ENCODE measurements around the gene STK39. TPM values are rescaled to one million over a fixed set of nuclear protein-coding genes. Genes with fewer than 3 reads are reported as not detected.

The STK39 gene
- total RNA-seq, 1 experiment from 2014 or later = 22.1 TPM

- Histone ChIP-seq H4K8ac (replicated peaks; ENCODE audit: insufficient read length, low read depth, low read length) (no peak overlapping the region), H3K23ac (ENCODE audit: insufficient read length, low read depth, low read length) (no peak overlapping the region), H3K56ac (ENCODE audit: insufficient read length, low read depth, low read length) (no peak overlapping the region), H2AK5ac (ENCODE audit: insufficient read length, low read length) (no peak overlapping the region), H2BK12ac (ENCODE audit: insufficient read length, low read depth, low read length) (no peak overlapping the region), H4K5ac (ENCODE audit: insufficient read length, low read depth, low read length) (no peak overlapping the region), H4K91ac (ENCODE audit: insufficient read length, low read depth, low read length) (no peak overlapping the region), H3K79me2 (ENCODE audit: insufficient read depth, low read length) (no peaks in the 10 kb centered on the region), H3K27me3 (ENCODE audit: insufficient read depth, low read length) (no peaks in the 10 kb centered on the region), H3T11ph (ENCODE audit: low read length) (no peak overlapping the region), H2BK15ac (ENCODE audit: low read depth, low read length) (no peak overlapping the region), H2BK120ac (ENCODE audit: low read depth, low read length, poor library complexity, severe bottlenecking) (no peak overlapping the region), H2BK20ac (ENCODE audit: low read depth, low read length, poor library complexity, severe bottlenecking) (no peak overlapping the region), H3K4me2 (ENCODE audit: insufficient read depth, insufficient read length, low read length) (no peak overlapping the region), H3K18ac (ENCODE audit: insufficient read length, low read depth, low read length) (no peak overlapping the region), H3K27ac (ENCODE audit: insufficient read length, low read depth, low read length) (no peak overlapping the region), H4K20me1 (ENCODE audit: control insufficient read depth, insufficient read depth, insufficient read length) (no peaks in the 10 kb centered on the region), H3K79me1 (ENCODE audit: insufficient read depth, low read depth, low read length, poor library complexity, severe bottlenecking) (no peaks in the 10 kb centered on the region), H3K4ac (ENCODE audit: low read depth, low read length) (no peak overlapping the region), H2AFZ (ENCODE audit: low read length) (no peak overlapping the region), H2BK5ac (ENCODE audit: insufficient read length, low read length) (no peak overlapping the region), H3K14ac (ENCODE audit: insufficient read depth, low read length) (no peak overlapping the region), H3K9ac (ENCODE audit: extremely low read depth, insufficient read length, low read length) (no peak overlapping the region), H3K23me2 (ENCODE audit: insufficient read length, low read depth, low read length, poor library complexity, severe bottlenecking) (no peaks in the 10 kb centered on the region), H3K4me1 (ENCODE audit: insufficient read depth, low read length) (no peaks in the 10 kb centered on the region; the same call in 1 of the 2 replicates), H3K9me3 (ENCODE audit: control insufficient read depth, low read depth, low read length) (no peaks in the 10 kb centered on the region)
- no peaks in the 10 kb centered on the region for H3K36me3 Mint-ChIP-seq (ENCODE audit: insufficient read depth in 1 of 3, low read depth in 3 of 3)
- DNase-seq = no peak
- no peak overlapping the region for H3K27ac Mint-ChIP-seq
- no peaks in the 10 kb centered on the region for H3K9me3 Mint-ChIP-seq
- WGBS (ENCODE audit: extremely low coverage, insufficient read length, low lambda C conversion rate) = no CpG with 5 or more reads among the region's 1 CpG
- TF ChIP-seq CTCF (conservative IDR thresholded peaks at IDR 0.05) = no peak
- H3K4me3 Mint-ChIP-seq = no peak overlapping the region
- H3K4me1 Mint-ChIP-seq = peaks cover 8 to 14% of the 10 kb centered on the region in 2 experiments
- H3K27me3 Mint-ChIP-seq (ENCODE audit: low read depth) = no peaks in the 10 kb centered on the region
These were observed 31.6 kb downstream of the STK39 start for GRCh38 chr2:168215813-168216212.
